ENCODE measurements around the gene FARS2.

The FARS2 gene

GRCh38 chr6:5290097-5290496, 28.8 kb downstream of the FARS2 start:
- no peak for DNase-seq

GRCh38 chr6:5290500-5290899, 29.2 kb downstream of the FARS2 start:
- no peak for DNase-seq

DNA sequence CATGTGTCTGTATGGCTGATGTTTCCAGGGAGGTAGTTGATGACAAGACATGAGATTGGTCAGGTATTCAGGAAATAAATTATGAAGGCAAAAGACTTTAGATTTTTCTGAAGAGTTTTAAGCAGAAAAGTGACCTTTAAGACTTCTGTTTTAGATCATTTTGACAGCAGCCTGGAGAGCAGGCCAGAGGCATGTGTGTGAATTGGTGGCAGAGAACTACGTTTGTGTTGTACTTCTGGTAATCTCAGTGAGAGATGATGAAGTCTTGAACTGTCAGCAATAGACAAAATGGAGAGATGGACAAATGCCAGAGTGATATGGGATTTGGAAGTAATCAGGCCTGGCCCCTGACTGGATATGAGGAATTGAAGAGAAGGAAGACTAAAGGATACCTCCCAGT, 30.8 kb downstream of the FARS2 start:
- no peak for DNase-seq

DNA sequence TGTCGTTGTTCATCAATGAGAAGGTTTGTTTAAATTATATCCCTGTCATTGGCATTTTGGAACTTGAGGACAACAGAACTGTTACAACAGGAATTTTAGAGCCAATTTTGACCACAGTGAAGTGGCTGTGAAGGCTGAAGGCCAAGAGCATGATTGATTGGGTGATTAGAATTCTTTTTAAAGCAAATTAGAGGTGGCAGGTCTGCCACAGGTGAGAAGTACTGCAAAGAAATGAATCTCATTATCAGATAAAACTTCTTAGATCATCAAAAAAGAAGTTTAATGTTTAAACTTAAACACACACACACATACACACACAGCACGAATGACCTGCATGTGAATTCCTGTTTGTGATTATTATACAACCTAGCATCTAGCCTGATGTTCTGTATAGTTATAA, 32.4 kb downstream of the FARS2 start:
- DNase-seq = no peak

- no peak for DNase-seq
Measured at GRCh38 chr6:5294392-5295211, 33.3 kb downstream of the FARS2 start.

DNA sequence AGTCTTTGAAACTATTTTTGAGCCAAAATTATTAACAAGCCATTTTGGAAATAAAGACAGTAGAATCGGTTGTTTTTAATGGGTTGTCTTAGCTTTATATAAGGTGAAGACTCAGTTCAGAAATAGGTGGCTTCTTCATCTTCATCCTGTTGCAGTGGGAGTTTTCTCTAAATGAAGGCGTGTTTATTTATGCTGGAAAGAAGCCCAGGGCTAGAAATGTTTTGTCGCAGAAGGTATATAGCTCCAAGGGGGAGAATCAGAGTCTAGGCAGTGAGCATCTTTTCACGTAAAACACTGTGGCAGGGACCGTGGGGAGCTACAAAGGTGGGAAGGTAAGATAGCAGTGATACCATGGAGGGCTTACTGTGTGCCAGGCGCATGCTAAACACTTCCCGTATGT, 34.3 kb downstream of the FARS2 start:
- DNase-seq = no peak

DNA sequence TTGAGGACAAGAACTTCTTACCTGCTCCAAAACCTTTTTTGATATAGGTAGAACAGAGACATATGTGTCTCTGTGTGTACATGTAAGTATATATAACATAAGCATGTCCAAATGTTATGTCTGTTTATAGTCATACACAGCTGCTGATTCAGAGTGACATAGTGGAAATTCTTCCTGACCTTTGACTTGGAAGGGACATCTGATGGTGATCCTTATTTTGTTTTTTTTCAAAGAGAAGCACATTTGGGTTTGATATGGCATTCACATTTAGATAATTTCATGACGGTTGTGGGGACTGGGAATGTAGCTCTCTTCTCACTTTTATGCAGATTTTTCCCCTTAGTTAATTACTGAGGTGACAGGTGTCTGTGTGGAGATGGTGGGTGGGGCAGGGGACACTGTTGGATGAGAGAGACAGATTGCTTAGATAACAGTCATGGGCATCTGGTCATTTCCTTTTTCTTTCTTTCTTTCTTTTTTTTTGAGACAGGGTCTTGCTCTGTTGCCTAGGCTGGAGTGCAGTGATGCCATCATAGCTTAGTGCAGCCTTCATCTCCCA, 39.0 kb downstream of the FARS2 start:
- no peak for DNase-seq

DNA sequence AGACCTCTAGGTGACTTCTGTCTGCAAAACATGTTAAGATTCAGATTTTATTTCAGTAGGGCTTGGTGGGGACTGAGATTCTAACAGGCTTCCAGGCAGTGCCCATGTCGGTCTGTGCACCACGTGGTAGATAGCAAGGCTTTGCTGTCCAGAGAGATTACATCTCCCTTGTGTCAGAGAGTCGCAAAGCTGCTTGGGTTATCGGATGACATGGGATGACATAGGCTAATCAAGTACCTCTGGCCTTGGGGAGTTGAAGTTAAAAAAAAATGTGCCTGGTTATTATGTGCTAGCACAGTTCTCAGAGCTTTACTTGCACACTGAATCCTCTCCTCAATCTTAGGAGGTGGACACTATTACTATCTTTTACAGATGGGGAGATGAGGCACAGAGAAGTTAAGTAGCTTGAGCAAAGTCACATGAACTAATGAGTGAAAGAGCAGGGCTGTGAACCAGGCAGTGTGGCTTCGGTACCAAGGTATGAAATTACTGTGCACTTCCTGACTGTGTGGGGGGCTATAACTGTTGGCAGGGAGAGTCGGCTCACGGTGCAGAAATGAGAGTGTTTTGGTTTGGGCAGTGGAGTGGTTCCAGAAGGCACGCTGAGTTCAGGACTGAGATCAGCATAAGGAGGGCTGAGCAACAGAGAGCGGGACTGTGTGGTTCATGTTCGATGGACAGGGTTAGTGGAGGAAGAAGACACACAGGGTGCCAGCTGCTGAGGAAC, 41.1 kb downstream of the FARS2 start:
- DNase-seq = no peak

GRCh38 chr6:5302995-5303622, 41.8 kb downstream of the FARS2 start:
- DNase-seq = no peak

- DNase-seq = no peak
Measured at GRCh38 chr6:5303682-5304081, 42.4 kb downstream of the FARS2 start.

DNA sequence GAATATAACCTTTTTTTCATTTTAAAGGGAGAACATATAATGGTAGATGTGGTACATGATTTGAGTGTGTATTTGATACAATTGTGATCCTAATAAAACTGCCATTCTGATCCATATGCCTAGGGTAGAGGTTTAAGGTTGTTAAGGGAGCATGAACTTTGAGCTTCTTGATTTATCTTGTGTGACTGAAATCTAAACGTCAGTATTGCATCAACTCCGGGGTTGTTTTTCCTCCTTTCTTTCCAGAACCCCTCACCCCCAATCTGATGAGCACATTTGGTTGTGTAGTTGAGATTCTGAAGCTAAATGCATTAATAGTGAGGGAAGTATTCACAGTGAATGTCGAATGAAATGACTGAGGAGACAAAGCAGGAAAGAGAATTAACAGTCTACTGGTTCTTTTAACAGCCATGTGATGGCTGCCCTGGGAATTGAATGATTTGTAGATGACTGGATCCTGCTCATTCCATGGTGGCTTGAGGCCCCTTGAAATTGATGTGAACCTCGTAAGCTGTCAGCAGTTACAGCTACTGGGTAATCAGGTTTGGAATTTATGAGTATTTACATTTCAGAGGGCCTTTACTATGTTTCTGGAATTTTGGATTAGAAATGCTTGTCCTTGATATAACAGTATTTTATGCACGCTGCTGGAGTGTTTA, 44.8 kb downstream of the FARS2 start:
- no peak for DNase-seq

DNA sequence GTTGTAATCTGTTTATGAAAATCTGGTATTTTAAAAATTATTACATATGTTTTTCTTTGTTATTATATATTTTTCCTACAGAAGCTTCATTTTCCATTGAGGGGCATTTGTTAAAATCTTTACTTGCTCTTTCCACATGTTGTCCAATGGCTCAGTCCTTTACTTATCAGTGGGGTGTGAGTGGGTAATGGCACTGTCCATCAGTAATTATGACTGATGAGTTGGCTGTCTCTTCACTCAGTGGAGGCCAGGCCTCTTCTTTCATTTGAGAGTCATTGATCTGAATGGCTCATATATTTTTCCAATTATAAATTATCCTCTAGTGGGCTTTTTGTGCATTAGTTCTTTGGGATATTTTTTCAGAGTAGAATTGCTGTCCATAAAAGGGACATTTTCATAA, 45.7 kb downstream of the FARS2 start:
- no peak for DNase-seq

- no peak for DNase-seq
Measured at GRCh38 chr6:5308066-5308465, 46.8 kb downstream of the FARS2 start.

DNA sequence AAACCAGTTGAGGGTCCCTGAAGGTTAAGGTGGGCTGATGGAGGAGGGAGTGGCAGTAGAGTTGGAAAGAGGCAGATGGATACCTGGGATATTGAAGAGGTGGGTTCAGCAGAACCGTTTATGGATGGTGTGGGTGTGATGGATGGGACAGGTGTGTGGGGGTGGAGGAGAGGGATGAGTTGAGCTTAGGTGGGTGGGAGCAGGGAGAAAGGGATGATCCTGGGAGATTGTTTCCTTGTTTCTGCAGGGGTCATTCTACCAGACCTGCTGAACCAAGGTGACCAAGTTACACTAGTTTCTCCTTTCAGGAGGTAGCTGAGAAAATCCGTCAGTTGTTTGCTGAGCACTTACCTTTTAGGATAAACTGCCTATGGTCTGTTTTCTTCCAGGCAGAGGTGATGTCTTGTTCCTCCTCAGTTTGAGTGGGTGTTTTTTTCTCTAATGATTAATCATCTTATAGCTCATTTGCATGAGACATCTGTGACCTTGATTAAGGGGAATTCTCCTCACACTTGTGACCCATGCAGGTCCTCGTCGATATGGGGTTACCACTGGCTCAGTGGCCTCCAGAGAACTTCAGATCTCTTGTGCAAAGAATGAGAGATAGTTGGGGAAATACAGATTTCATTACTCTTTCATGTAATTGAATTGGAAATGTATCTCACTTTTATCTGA, 53.0 kb downstream of the FARS2 start:
- no peak for DNase-seq

GRCh38 chr6:5315881-5316280, 54.6 kb downstream of the FARS2 start:
- DNase-seq = no peak

DNA sequence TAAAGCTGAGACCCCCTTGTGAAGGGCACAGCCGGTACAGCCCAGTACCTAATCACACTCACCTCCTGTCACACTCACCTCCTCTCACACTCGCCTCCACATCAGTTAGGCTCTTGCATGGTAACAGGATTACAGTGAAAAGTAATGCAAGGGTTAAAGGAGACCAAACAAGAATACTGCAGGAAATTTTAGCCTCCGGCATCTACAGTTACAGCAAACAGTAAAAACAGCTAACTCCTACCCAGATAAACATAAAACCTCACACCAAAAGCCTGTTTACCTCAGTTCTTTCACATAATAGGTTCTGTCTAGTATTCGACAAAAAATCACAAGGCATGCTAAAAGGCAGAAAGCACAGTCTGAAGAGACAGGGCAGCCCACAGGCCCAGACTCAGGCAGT, 55.6 kb downstream of the FARS2 start:
- DNase-seq = no peak

DNA sequence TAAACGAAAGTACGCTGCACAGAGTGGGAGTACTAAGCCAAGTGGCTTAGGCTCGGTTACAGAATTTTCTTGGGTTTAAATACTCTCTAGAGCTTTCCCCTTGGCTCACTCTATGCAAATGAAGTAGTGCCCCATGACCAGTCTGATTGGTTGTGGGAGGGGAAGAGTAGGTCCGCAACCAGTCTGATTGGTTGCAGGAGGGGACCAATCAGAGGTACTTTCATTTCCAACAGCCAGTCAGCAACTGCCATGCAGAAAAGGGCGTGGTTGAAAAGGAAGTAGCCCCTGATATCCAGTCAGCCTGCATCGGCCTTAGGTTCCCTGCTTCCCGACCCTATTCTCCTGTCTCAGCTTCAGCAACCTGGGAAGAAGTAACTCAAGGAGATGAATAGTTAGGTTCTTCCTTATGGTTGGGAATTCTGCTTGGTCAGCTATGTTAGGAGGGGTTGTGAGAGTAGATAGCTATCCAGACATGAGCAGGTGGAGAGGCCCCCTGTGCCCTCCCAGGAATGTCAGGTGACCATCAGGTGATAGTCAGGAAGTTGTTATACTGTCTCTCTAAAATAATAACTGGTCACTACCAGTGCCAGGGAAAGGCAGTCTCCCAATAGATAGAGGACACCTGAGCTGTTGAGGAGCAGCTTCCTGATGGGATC, 57.4 kb downstream of the FARS2 start:
- DNase-seq = no peak

DNA sequence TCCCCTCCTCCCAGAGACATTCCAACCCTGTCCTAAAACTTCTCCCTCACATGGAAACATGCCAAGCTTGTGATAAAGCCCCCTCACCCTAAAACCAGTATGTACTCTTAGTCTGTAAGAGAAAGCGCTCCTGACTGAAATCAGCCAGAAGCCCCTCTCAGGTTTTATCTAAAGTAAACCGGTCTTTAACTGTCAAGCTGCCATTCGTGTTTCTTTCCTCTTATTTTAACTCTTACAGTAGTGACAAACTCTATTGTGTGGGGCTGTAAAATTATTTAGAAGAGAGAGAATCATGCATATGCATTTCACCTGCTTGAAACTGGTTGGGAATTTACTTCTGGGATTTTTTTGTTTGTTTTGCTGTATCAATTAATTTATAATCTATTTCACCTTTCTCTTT, 62.7 kb downstream of the FARS2 start:
- no peak for DNase-seq

GRCh38 chr6:5325173-5325572, 63.9 kb downstream of the FARS2 start:
- DNase-seq = no peak

- no peak for DNase-seq
Measured at GRCh38 chr6:5326022-5326641, 64.8 kb downstream of the FARS2 start.

DNA sequence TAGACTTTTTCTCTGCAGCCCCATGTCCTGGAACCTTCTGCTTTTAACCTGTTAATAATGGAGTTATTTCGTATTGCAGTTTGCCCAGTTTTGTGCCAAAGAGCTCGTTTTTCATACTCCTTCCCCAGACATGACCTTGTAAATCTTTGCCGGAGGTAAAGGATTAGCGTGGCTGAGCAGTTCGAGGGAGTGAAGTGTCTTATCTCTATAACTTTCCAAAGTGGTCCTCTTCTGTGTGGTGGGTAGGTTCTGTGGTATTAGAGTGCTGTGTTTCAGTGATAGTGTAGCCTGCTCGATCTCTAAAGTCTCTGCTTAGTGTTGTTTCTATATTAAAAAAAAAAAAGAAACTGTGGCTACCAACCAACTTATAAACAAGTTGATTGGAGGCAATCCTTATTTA, 67.5 kb downstream of the FARS2 start:
- no peak for DNase-seq

Measured in NCI-H510A (cell line).